Colonic mucosa (tissue), 4 donors: Measurements from ENCODE around the gene ANKS1B. TPM values are rescaled to one million over a fixed set of nuclear protein-coding genes. Genes with fewer than 3 reads are reported as not detected.

Experiments
- DNase-seq: peaks from one replicate; pipeline ENCODE4 v3.0.0-alpha.2; 2020
- H3K27ac ChIP-seq: fragments of 200-600 bp; one replicate; pipeline ENCODE4 v1.8.0; 2021
- H3K27me3 ChIP-seq: fragments of 200-600 bp; one replicate; pipeline ENCODE4 v1.8.0; 2021
- H3K36me3 ChIP-seq: fragments of 200-600 bp; one replicate; pipeline ENCODE4 v1.8.0; 2021
- H3K4me1 ChIP-seq: fragments of 200-600 bp; one replicate; pipeline ENCODE4 v1.8.0; 2021; ENCODE audit warnings: mild to moderate bottlenecking
- H3K4me3 ChIP-seq: fragments of 200-600 bp; one replicate; pipeline ENCODE4 v1.8.0; 2021
- H3K9ac ChIP-seq, 2 donors: one replicate each; pipeline ENCODE4 v1.7.0; 2013; ENCODE audit warnings: control low read depth in 2 of 2, low read depth in 2 of 2, low read length in 2 of 2
- H3K9me3 ChIP-seq: fragments of 200-600 bp; one replicate; pipeline ENCODE4 v1.8.0; 2021
- intact Hi-C: fragments of 100-400 bp; cut with DNase I; formaldehyde crosslinking; loops from one replicate; pipeline ENCODE4 v1.14.1; 2022
- total RNA-seq, 2 donors: library from RNA; stranded (reverse); fragmentation: NEBNext Ultra II Directional in 1 of 2; extraction: Animal tissue kit (Norgen Biotek cat#: 25700) in 1 of 2; gene quantifications; one replicate each; pipeline ENCODE4 v1.2.1, GENCODE V29; 2021
- TF ChIP-seq, protein P1 (sequence below): fragments of 200-600 bp; IDR thresholded peaks from one replicate; pipeline ENCODE4 v1.8.0; 2022; ENCODE audit warnings: antibody characterized with exemption, mild to moderate bottlenecking
- donor health status: healthy.
- donor health status: DM: no; HTN: no; CAD: no.
- donor health status: DM: no; HTN: no; CAD: no.

ANKS1B gene
- total RNA-seq, 2 donors from 2014 or later = 1.7 to 3.3 TPM

- intact Hi-C loops = no loop called here
- H3K27me3 ChIP-seq = no peaks in the 10 kb centered on the region
- TF ChIP-seq, protein P1, sequence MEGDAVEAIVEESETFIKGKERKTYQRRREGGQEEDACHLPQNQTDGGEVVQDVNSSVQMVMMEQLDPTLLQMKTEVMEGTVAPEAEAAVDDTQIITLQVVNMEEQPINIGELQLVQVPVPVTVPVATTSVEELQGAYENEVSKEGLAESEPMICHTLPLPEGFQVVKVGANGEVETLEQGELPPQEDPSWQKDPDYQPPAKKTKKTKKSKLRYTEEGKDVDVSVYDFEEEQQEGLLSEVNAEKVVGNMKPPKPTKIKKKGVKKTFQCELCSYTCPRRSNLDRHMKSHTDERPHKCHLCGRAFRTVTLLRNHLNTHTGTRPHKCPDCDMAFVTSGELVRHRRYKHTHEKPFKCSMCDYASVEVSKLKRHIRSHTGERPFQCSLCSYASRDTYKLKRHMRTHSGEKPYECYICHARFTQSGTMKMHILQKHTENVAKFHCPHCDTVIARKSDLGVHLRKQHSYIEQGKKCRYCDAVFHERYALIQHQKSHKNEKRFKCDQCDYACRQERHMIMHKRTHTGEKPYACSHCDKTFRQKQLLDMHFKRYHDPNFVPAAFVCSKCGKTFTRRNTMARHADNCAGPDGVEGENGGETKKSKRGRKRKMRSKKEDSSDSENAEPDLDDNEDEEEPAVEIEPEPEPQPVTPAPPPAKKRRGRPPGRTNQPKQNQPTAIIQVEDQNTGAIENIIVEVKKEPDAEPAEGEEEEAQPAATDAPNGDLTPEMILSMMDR = no peak
- no peak overlapping the region for H3K27ac ChIP-seq
- no peaks in the 10 kb centered on the region for H3K9me3 ChIP-seq
- no peak for DNase-seq
- no peak overlapping the region for H3K4me3 ChIP-seq
- H3K4me1 ChIP-seq = no peaks in the 10 kb centered on the region
- H3K36me3 ChIP-seq = no peaks in the 10 kb centered on the region
- no peak overlapping the region for H3K9ac ChIP-seq
These were observed 612.3 kb downstream of the ANKS1B start for GRCh38 chr12:99372257-99372920.

DNA sequence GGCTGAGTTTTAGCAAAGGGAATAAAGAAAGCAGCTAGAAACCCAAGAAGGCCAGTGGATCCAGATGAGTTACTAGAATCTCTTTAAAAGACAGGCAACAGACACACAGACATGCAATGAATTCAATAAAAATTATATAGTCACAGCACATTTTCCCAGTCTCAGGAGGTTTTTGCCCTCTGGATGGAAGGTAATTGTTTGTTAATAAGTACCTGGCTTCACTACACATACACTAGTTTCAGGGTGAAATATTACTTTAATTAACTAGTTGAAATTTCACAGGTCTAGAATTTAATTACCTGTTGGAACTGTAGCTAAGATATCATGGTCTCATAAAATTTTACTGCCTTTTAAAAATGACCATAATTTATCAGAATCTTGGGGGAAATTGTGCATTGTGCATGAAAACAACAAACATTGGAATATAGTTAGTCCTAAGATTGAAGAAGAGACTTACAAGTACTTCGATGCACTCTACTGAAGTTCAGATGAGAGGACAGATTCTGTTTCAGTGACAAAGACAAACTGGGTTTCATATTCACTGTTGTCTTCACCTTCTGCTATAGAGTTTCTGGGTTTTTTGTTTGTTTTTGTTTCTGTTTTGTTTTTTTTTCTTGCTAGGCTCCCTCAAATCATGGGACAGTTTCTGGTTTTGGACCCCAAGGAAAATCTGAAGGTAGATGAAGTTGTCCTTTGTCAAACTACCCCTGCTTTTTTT lies 614.2 kb downstream of the ANKS1B start:
- Histone ChIP-seq H3K9ac (no peak overlapping the region), H3K27me3 (no peaks in the 10 kb centered on the region), H3K4me1 (no peaks in the 10 kb centered on the region), H3K36me3 (no peaks in the 10 kb centered on the region), H3K9me3 (no peaks in the 10 kb centered on the region), H3K27ac (no peak overlapping the region), H3K4me3 (no peak overlapping the region)
- DNase-seq = no peak
- TF ChIP-seq, protein P1 = no peak
- intact Hi-C loops = no loop called here

GRCh38 chr12:99367181-99367580 lies 617.6 kb downstream of the ANKS1B start:
- intact Hi-C loops = no loop called here
- H3K27me3 ChIP-seq = no peaks in the 10 kb centered on the region

GRCh38 chr12:99352269-99352668 lies 632.5 kb downstream of the ANKS1B start:
- H3K36me3 ChIP-seq = no peaks in the 10 kb centered on the region
- TF ChIP-seq, protein P1 = no peak
- H3K4me3 ChIP-seq = no peak overlapping the region
- no peaks in the 10 kb centered on the region for H3K9me3 ChIP-seq
- intact Hi-C loops = no loop called here
- DNase-seq = no peak
- no peak overlapping the region for H3K27ac ChIP-seq
- H3K27me3 ChIP-seq = no peaks in the 10 kb centered on the region
- no peak overlapping the region for H3K9ac ChIP-seq
- H3K4me1 ChIP-seq = no peaks in the 10 kb centered on the region

More at GRCh38 chr12:99367181-99367580, 617.6 kb downstream of the ANKS1B start:
- no peak for DNase-seq
- H3K9ac ChIP-seq = no peak overlapping the region
- H3K4me3 ChIP-seq = no peak overlapping the region
- no peak overlapping the region for H3K27ac ChIP-seq
- H3K4me1 ChIP-seq = no peaks in the 10 kb centered on the region
- TF ChIP-seq, protein P1 = no peak
- no peaks in the 10 kb centered on the region for H3K36me3 ChIP-seq
- no peaks in the 10 kb centered on the region for H3K9me3 ChIP-seq

- H3K27me3 ChIP-seq = no peaks in the 10 kb centered on the region
- no peak overlapping the region for H3K9ac ChIP-seq
- H3K36me3 ChIP-seq = no peaks in the 10 kb centered on the region
- no peak overlapping the region for H3K4me3 ChIP-seq
- H3K27ac ChIP-seq = no peak overlapping the region
- TF ChIP-seq, protein P1 = no peak
- DNase-seq = no peak
- intact Hi-C loops = no loop called here
- H3K4me1 ChIP-seq = no peaks in the 10 kb centered on the region
- H3K9me3 ChIP-seq = no peaks in the 10 kb centered on the region
These were observed 640.8 kb downstream of the ANKS1B start for GRCh38 chr12:99343960-99344359.
